Activated B cell treated with CpG ODN at 0.5 μM for 24 hours (primary cell): Measurements from ENCODE around the gene DCLK2. TPM values are rescaled to one million over a fixed set of nuclear protein-coding genes. Genes with fewer than 3 reads are reported as not detected.

Experiments used
- ATAC-seq: fragments of 200-7000 bp; cut with Tn5 transposase; one replicate; pipeline ENCODE4 v1.10.0; 2021; ENCODE audit warnings: low read depth, mild to moderate bottlenecking, moderate library complexity
- CTCF ChIA-PET: fragments of 350-600 bp; sonication (Branson Sonifier 250); formaldehyde crosslinking; loops from one replicate; lab custom pipeline; 2021; ENCODE audit warnings: antibody characterized with exemption; lab: Charles Lee
- POLR2A ChIA-PET: fragments of 350-600 bp; sonication (Branson Sonifier 250); formaldehyde crosslinking; loops from one replicate; lab custom pipeline; 2021; ENCODE audit warnings: antibody characterized with exemption; lab: Charles Lee
- DNase-seq: peaks from one replicate; pipeline ENCODE4 v3.0.0; 2022
- H3K27ac Mint-ChIP-seq: one replicate; pipeline ENCODE4 v1.8.0; 2020; ENCODE audit warnings: mixed read lengths
- H3K27me3 Mint-ChIP-seq: one replicate; pipeline ENCODE4 v1.8.0; 2021; ENCODE audit warnings: mixed read lengths
- H3K36me3 Mint-ChIP-seq: one replicate; pipeline ENCODE4 v1.8.0; 2021; ENCODE audit warnings: low read depth, mixed read lengths
- H3K4me1 Mint-ChIP-seq: one replicate; pipeline ENCODE4 v1.8.0; 2021; ENCODE audit warnings: mixed read lengths
- H3K4me3 Mint-ChIP-seq: one replicate; pipeline ENCODE4 v1.8.0; 2020; ENCODE audit warnings: mild to moderate bottlenecking, mixed read lengths
- H3K9me3 Mint-ChIP-seq: one replicate; pipeline ENCODE4 v1.8.0; 2020; ENCODE audit warnings: mixed read lengths
- intact Hi-C: fragments of 100-400 bp; cut with micrococcal nuclease; formaldehyde crosslinking; loops from one replicate; pipeline ENCODE4 v1.15.1; 2024
- total RNA-seq: library from RNA; stranded (reverse); gene quantifications from 2 replicates; pipeline ENCODE4 v1.2.3, GENCODE V29; 2022
- TF ChIP-seq, protein P1 (sequence below): fragments of 200-600 bp; IDR thresholded peaks from one replicate; pipeline ENCODE4 v1.8.0; 2022; ENCODE audit warnings: antibody characterized with exemption, mild to moderate bottlenecking

DCLK2 gene
- total RNA-seq, 1 donor from 2014 or later: 3.4 TPM

DNA sequence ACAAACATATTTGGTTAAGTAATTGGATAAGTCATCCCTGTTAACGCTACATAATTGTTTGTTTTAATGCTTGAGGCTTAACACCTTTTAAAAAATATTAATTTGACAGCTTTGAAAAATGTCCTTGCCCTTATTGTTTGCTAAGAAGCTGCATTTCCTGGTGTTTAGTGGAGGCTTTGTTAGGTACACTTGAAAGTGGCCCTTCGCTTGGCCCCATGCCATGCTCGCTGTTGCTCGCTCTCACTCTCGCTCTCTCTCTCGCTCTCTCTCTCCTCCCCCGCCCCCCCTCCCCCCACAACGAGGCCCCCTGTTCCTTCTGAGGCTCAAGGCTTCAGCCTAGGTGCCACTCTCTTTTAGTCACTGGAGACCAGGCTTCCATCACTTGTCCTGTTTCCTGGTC, 139.6 kb downstream of the DCLK2 start:
- intact Hi-C loops: no loop called here
- Mint-ChIP-seq H3K9me3 (no peaks in the 10 kb centered on the region), H3K4me1 (no peaks in the 10 kb centered on the region), H3K36me3 (no peaks in the 10 kb centered on the region), H3K27ac (no peak overlapping the region), H3K27me3 (no peaks in the 10 kb centered on the region), H3K4me3 (no peak overlapping the region)
- TF ChIP-seq, protein P1, sequence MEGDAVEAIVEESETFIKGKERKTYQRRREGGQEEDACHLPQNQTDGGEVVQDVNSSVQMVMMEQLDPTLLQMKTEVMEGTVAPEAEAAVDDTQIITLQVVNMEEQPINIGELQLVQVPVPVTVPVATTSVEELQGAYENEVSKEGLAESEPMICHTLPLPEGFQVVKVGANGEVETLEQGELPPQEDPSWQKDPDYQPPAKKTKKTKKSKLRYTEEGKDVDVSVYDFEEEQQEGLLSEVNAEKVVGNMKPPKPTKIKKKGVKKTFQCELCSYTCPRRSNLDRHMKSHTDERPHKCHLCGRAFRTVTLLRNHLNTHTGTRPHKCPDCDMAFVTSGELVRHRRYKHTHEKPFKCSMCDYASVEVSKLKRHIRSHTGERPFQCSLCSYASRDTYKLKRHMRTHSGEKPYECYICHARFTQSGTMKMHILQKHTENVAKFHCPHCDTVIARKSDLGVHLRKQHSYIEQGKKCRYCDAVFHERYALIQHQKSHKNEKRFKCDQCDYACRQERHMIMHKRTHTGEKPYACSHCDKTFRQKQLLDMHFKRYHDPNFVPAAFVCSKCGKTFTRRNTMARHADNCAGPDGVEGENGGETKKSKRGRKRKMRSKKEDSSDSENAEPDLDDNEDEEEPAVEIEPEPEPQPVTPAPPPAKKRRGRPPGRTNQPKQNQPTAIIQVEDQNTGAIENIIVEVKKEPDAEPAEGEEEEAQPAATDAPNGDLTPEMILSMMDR: no peak
- ChIA-PET POLR2A (no interaction called here), CTCF (interaction anchor here (0.8 to 1.3 kb wide), 2 partner anchors 207 to 236 kb away, joined by 3 read pairs; no protein-coding TSS in a partner anchor)
- ATAC-seq (no peak), DNase-seq (no peak)

DNA sequence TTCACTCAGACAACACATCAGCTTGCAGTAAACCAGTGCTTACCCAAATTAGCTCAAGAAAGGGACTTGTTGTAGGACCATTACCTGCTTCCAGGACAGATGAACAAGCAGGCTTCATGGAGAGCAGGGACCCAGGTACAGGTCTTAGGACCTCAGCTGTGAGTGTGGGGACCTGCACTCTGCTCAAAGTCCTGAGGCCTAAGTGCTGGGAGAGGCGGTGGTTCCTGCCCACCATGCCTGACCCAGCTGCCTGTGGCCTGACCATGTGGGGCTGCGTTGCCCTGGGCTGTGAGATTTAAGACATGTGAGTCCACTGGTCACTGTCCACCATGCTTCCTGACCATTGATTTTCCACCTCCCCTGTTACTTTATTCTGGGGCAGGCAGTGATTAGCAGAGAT, 140.2 kb downstream of the DCLK2 start:
- Mint-ChIP-seq H3K27ac (no peak overlapping the region), H3K4me3 (no peak overlapping the region), H3K36me3 (no peaks in the 10 kb centered on the region), H3K4me1 (no peaks in the 10 kb centered on the region), H3K27me3 (no peaks in the 10 kb centered on the region), H3K9me3 (no peaks in the 10 kb centered on the region)
- ChIA-PET POLR2A (no interaction called here), CTCF (interaction anchor here (1.3 to 1.7 kb wide), 2 partner anchors 207 to 237 kb away, joined by 3 to 4 read pairs; no protein-coding TSS in a partner anchor)
- DNase-seq (no peak), ATAC-seq (no peak)
- intact Hi-C loops: no loop called here
- TF ChIP-seq, protein P1: no peak

DNA sequence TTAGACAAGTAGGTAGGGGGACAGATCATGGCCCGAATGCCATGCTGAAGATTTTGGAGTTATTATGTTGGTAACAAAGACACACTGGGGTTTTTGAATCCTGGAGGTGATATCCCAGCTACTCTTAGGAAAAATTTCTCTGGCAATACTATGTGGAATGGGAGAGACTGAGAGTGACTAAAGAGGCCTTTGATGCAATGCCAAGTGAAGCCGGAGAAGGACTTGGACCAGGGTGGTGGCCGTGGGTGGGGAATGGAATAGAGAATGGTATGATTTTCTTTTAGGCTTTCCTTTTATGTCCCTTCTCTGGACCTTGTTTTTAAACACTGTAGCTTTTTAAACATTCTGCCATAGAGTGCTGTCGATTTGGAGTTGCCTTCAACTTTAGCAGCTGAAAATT, 141.6 kb downstream of the DCLK2 start:
- H3K9me3 Mint-ChIP-seq: no peaks in the 10 kb centered on the region
- H3K4me1 Mint-ChIP-seq: no peaks in the 10 kb centered on the region
- H3K27ac Mint-ChIP-seq: no peak overlapping the region
- TF ChIP-seq, protein P1: no peak
- no peaks in the 10 kb centered on the region for H3K36me3 Mint-ChIP-seq
- H3K4me3 Mint-ChIP-seq: no peak overlapping the region
- ATAC-seq (no peak), DNase-seq (no peak)
- ChIA-PET CTCF (interaction anchor here (1.7 kb wide), 1 partner anchor 208 kb away, joined by 4 read pairs; no protein-coding TSS in a partner anchor), POLR2A (no interaction called here)
- intact Hi-C loops: no loop called here
- no peaks in the 10 kb centered on the region for H3K27me3 Mint-ChIP-seq

DNA sequence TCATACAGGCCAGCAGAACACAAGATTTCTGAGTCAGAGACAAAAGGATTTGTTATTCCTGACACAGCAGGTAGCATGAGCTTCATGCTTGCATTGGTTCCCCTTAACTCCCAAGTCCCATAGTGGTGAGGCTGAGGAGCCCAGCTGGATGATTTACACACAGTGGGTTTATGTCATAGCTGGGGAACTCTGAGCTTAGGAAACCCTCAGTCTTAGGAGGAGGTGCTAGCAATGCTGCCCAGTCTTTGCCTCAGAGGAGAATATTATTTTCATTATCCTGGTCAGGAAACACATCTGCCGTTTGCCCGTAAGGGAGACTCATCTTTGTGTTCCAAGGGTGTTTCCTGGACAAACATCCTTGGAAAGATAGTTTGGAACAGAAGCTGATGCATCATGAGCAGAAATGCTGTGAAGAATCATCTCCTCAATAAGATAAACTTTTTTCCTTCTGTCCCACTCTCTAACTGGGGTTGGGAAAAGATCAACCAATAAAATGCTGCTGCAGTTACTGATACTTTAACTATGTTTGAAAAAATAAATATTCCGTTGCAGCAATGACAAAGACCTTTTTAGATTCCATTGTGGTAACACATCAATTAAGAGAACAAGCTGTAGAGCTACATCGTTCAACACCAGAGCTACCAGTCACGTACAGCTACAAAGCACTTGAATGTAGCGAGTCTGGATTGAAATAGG, 146.8 kb downstream of the DCLK2 start:
- ChIA-PET POLR2A (no interaction called here), CTCF (no interaction called here)
- ATAC-seq (no peak), DNase-seq (no peak)
- no peaks in the 10 kb centered on the region for H3K4me1 Mint-ChIP-seq
- intact Hi-C loops: no loop called here
- no peak overlapping the region for H3K27ac Mint-ChIP-seq
- no peaks in the 10 kb centered on the region for H3K27me3 Mint-ChIP-seq
- TF ChIP-seq, protein P1: no peak
- no peaks in the 10 kb centered on the region for H3K9me3 Mint-ChIP-seq
- H3K4me3 Mint-ChIP-seq: no peak overlapping the region
- H3K36me3 Mint-ChIP-seq: no peaks in the 10 kb centered on the region

DNA sequence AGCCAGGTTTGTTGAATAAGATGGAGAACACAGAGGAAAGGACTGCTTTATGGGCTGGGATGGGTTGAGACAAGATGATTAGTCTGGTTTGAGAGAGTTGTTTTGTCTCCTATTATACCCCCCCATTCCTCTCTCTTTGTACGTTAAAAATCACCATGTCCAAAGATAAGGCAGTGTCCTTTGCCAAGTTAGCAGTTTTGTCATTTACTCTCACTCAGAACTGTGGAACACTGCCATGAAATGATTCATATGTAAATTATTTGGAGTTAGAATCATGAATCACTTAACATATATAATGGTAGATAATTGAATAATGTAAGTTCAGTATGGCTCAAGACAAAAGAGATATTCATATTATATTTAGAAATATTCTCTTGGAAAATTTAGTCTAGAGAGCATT, 151.3 kb downstream of the DCLK2 start:
- ChIA-PET POLR2A (no interaction called here), CTCF (no interaction called here)
- TF ChIP-seq, protein P1: no peak
- DNase-seq (no peak), ATAC-seq (no peak)
- Mint-ChIP-seq H3K27ac (no peak overlapping the region), H3K4me3 (no peak overlapping the region), H3K27me3 (no peaks in the 10 kb centered on the region), H3K9me3 (no peaks in the 10 kb centered on the region), H3K36me3 (no peaks in the 10 kb centered on the region), H3K4me1 (no peaks in the 10 kb centered on the region)
- intact Hi-C loops: no loop called here
